Left lung (tissue), 10 donors: ENCODE data around the gene LRRFIP2. TPM values are rescaled to one million over a fixed set of nuclear protein-coding genes. Genes with fewer than 3 reads are reported as not detected.

Experiments used
- ATAC-seq: fragments of 200-7000 bp; cut with Tn5 transposase; one replicate; pipeline ENCODE4 v1.9.1; 2020; ENCODE audit warnings: moderate library complexity
- DNase-seq, 4 donors: peaks; one replicate each; pipeline ENCODE4 v3.0.0-alpha.2; 2013 to 2020
- H3K27ac ChIP-seq, 2 donors: fragments of 200-600 bp; sonication (generic) in 1 of 2; one replicate each; pipeline versions ENCODE4 v1.5.0 to v1.8.0; 2020 to 2021
- H3K27me3 ChIP-seq, 2 donors: fragments of 200-600 bp; sonication (generic) in 1 of 2; one replicate each; pipeline versions ENCODE4 v1.5.0 to v1.8.0; 2020 to 2021
- H3K36me3 ChIP-seq, 2 donors: fragments of 200-600 bp; sonication (generic) in 1 of 2; one replicate each; pipeline versions ENCODE4 v1.5.0 to v1.8.0; 2020 to 2021
- H3K4me1 ChIP-seq, 2 donors: fragments of 200-600 bp; one replicate each; pipeline ENCODE4 v1.8.0; 2021
- H3K4me3 ChIP-seq, 2 donors: fragments of 200-600 bp; sonication (generic) in 1 of 2; one replicate each; pipeline versions ENCODE4 v1.5.0 to v1.8.0; 2020 to 2021; ENCODE audit warnings: mild to moderate bottlenecking in 1 of 2
- H3K9me3 ChIP-seq, 2 donors: fragments of 200-600 bp; sonication (generic) in 1 of 2; one replicate each; pipeline versions ENCODE4 v1.5.0 to v1.8.0; 2020 to 2021
- CTCF ChIP-seq, 2 donors: fragments of 200-600 bp; sonication (generic) in 1 of 2; IDR thresholded peaks; one replicate each; pipeline versions ENCODE4 v1.5.0 to v1.8.0; 2021; ENCODE audit warnings: antibody characterized with exemption in 2 of 2
- intact Hi-C, 2 donors: fragments of 100-400 bp; cut with DNase I; formaldehyde crosslinking; loops; one replicate each; pipeline versions ENCODE4 v1.11.2 to v1.14.2; 2022
- polyA plus RNA-seq, 6 donors: library from polyadenylated mRNA; unstranded; fragments of 120-200 nt; gene quantifications; one replicate each; pipeline ENCODE4 v1.2.1, GENCODE V29; 2013; ENCODE audit not compliant: insufficient read length in 6 of 6
- total RNA-seq, 2 donors: library from RNA; stranded (reverse); fragmentation: NEBNext Ultra II Directional; extraction: Animal tissue kit (Norgen Biotek cat#: 25700); gene quantifications; one replicate each; pipeline ENCODE4 v1.2.1, GENCODE V29; 2021
- donor health status: DM: no; HTN: yes; CAD: no.
- donor health status: DM: no; HTN: no; CAD: no.

LRRFIP2 gene
- total and polyA plus RNA-seq, 8 donors = 52.6 to 76.3 (median 66.0) TPM

DNA sequence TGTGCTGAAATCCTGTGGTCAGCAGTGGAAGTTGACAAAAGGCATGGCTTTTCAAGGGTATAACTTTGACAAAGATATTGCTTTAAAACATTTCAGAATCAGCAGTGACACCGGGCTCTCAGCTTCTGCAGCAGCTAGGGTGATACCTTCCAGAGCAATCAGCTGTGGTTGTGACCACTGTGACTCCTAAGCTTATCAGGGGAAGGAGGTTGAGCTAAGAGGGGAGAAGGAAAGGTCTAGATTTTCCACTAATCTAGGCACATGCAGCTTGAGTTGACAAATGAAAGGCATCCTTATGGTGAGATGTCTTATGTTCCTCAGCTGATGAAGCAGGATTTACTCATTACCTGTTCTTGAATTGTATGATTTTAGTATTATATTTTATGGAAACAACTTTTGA, 16.3 kb upstream of the LRRFIP2 start:
- intact Hi-C loops = no loop called here
- Histone ChIP-seq H3K4me3 (no peak overlapping the region), H3K36me3 (no peaks in the 10 kb centered on the region), H3K9me3 (no peaks in the 10 kb centered on the region), H3K27me3 (no peaks in the 10 kb centered on the region), H3K4me1 (no peaks in the 10 kb centered on the region), H3K27ac (no peak overlapping the region)
- DNase-seq (no peak), ATAC-seq (no peak)
- no peak for TF ChIP-seq CTCF (IDR thresholded peaks at IDR 0.05)

GRCh38 chr3:37189109-37189508, 14.7 kb upstream of the LRRFIP2 start:
- no peaks in the 10 kb centered on the region for H3K36me3 ChIP-seq
- no peaks in the 10 kb centered on the region for H3K27me3 ChIP-seq
- ATAC-seq (no peak), DNase-seq (no peak)
- H3K9me3 ChIP-seq = no peaks in the 10 kb centered on the region
- TF ChIP-seq CTCF (IDR thresholded peaks at IDR 0.05) = no peak
- intact Hi-C loops = no loop called here
- H3K4me3 ChIP-seq = no peak overlapping the region
- no peak overlapping the region for H3K27ac ChIP-seq
- H3K4me1 ChIP-seq = peaks cover 0 to 4% of the 10 kb centered on the region in 2 donors

DNA sequence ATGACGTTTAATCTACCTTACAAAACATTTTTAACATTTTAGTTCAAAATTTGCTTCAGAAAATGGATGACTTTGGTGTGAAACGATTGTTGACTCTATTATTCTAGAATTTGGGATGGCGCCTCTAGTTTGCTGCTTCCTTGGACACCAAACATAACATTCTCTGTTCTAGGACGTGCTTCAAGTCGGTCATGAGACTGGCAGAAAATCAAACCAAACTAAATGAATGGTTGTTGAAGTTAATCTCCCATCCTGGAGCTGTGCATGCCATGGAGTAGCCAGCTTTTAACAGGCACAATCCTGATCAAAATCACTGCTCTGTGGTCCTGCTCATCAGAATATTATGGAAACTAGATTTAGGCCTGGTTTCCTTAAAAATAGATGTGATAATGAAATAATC, 9.6 kb upstream of the LRRFIP2 start:
- intact Hi-C loops = no loop called here
- Histone ChIP-seq H3K4me3 (no peak overlapping the region), H3K27me3 (no peaks in the 10 kb centered on the region), H3K4me1 (peaks cover 0 to 17% of the 10 kb centered on the region in 2 donors), H3K9me3 (no peaks in the 10 kb centered on the region), H3K27ac (peak overlapping the region; percentile 56 to 81), H3K36me3 (no peaks in the 10 kb centered on the region)
- peak; percentile 86 for ATAC-seq
- no peak for DNase-seq
- TF ChIP-seq CTCF (IDR thresholded peaks at IDR 0.05) = no peak

DNA sequence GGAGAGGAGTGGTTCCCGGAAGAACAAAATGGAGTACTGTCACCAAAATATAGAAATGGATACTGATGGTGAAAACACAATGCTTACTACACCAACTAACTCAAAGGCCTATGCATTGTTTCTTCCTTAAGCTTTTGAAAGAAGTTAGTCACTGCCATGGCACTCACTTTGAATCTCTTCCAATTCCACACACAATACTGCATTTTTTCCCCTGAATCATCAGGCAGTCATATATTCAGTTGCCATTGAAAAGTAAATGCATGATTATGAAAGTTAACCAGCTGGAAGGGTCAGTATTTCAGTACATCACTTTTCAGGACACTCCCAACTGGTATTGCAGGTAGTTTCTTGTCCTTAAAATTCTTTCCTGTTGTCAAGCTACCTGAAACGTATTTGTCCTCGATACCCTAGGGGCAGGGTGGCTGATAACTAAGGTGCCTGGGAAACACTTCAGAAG, 9.0 kb upstream of the LRRFIP2 start:
- H3K9me3 ChIP-seq = no peaks in the 10 kb centered on the region
- peak overlapping the region; percentile 56 to 81 for H3K27ac ChIP-seq
- TF ChIP-seq CTCF (IDR thresholded peaks at IDR 0.05) = no peak
- ATAC-seq = peak; percentile 81
- H3K27me3 ChIP-seq = no peaks in the 10 kb centered on the region
- intact Hi-C loops = no loop called here
- peaks cover 5 to 17% of the 10 kb centered on the region in 2 donors for H3K4me1 ChIP-seq
- no peak for DNase-seq
- H3K4me3 ChIP-seq = no peak overlapping the region
- H3K36me3 ChIP-seq = no peaks in the 10 kb centered on the region

DNA sequence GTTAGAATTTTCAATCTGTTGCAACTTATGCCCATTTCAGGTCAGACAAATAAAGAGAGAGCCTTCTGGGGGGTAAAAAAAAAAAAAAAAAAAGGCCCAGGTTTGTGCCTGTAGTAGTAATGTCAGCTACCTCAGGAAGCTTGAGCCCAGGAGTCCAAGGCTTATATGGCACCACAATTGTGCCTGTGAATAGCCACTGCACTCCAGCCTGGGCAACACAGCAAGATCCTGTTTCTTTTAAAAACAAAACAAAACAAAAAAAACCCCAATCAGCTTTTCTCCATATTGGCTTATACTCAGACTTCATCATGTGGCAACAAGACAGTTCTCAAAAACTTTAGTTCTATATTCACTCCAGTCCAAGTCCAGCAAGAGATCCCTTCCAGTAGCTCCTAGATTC, 8.4 kb upstream of the LRRFIP2 start:
- H3K36me3 ChIP-seq = no peaks in the 10 kb centered on the region
- TF ChIP-seq CTCF (IDR thresholded peaks at IDR 0.05) = no peak
- ATAC-seq = no peak
- peaks cover 11 to 19% of the 10 kb centered on the region in 2 donors for H3K4me1 ChIP-seq
- H3K27me3 ChIP-seq = no peaks in the 10 kb centered on the region
- DNase-seq = no peak
- no peaks in the 10 kb centered on the region for H3K9me3 ChIP-seq
- intact Hi-C loops = no loop called here
- H3K4me3 ChIP-seq = no peak overlapping the region
- peak overlapping the region; percentile 56 to 81 for H3K27ac ChIP-seq
